B cell (primary cell): ENCODE results near the gene PTF1A.

ENCODE experiments used
- CTCF ChIP-seq: fragments of 200-600 bp; IDR thresholded peaks from one replicate; pipeline ENCODE4 v1.8.0; 2022; ENCODE audit warnings: antibody characterized with exemption, mild to moderate bottlenecking
- EZH2 ChIP-seq: IDR thresholded peaks from 2 replicates; pipeline ENCODE4 v1.6.1; 2012; ENCODE audit warnings: borderline replicate concordance, low read depth, mild to moderate bottlenecking, moderate library complexity, low read length; ENCODE audit not compliant: insufficient read depth, poor library complexity, severe bottlenecking

- no peak for TF ChIP-seq CTCF
- no peak for TF ChIP-seq EZH2
These were observed 5.9 kb upstream of the PTF1A start for GRCh38 chr10:23186178-23186577.
